Measurements from ENCODE around the gene ERBIN.
A peak's percentile ranks its signal among the peaks of the same experiment; 100 is the strongest.
"Not testable (repeated sequence)": the region's sequence is repeated elsewhere in the genome, so short reads cannot be mapped to it uniquely, and the experiment has no call there.

Gene ERBIN

DNA sequence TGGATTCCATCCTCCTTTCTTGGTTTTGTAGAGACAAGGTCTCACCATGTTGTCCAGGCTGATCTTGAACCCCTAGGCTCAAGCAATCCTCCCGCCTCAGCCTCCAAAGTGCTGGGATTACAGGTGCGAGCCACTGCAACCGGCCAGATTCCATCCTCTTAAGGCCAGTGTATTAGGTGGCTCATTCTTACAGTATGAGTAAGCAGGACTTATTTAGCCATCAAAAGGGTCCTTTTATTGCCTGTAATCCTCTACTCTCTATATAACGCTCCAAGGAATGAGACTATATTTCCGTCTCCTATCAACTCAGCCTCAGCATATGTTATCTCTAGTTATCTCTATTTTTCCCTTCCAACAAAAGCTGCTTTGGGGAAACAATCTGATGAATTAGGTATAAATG is 3.0 kb upstream of the ERBIN start:
- no peak for DNase-seq

- DNase-seq: peak; percentile 41
Measured at GRCh38 chr5:65924366-65925043, 1.9 kb upstream of the ERBIN start.

DNA sequence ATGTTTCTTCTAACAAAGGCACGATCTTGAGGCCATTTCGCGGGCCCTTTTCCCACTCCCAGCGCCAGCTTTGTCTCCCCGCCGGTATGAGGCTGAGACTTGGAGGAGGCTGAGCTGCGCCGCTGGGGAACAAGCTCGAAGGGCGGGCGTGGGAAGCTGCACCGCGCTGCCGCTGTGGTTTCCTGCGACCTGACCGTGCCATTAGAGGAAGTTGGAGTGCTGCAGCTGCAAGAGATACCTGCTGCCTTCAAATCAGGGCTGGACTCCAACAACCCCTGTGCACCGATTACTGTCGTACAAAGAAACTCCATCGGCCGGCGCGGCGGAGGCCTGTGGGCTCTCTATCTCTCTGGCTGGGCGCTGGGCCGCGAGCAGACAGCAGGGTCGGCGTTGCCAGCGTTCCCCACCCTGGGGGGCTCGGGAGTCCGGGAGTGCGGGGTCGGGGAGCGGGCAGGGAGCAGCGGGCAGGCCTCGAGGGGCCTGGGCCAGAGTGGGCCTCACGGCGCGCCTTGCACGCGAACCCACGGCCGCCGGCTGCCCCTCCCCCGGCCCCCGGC is 1.3 kb upstream of the ERBIN start:
- peak; percentile 82 for DNase-seq

DNA sequence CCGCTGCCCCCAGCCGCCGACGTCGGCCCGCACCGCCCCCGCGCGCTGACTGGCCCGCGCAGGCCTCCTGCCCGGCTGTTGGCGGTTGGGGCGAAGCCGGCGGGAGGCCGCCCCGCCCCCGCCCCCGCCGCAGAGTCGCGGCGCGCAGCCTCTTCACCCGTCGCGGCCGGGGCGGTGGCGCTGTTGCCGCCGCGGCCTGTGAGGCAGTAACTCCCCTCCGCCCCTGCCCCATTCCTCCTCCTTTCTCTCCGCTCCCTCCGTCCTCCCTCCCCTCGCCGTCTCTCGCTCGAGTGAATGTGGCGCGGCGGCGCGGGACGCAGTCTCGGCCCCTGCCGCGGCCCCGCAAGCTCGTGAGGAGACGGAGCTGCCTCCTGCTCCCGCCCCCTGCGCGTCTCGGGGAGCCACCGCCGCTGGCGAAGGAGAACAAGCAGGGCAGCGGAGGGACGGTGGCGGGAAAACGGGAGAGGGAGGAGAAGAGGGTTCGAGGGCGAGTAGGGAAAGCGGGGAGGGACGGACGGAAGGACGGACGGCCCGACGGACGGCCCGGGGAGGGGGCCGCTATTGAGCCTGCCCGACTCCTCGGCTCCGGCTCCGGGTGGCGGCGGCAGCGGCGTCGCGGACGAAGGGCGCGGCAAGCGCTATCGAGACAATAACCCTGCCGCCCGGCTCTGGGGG is 637 bp upstream of the ERBIN start:
- peak; percentile 86 for DNase-seq

- DNase-seq: peak; percentile 19
Measured at GRCh38 chr5:65926893-65927292, 518 bp downstream of the ERBIN start.

DNA sequence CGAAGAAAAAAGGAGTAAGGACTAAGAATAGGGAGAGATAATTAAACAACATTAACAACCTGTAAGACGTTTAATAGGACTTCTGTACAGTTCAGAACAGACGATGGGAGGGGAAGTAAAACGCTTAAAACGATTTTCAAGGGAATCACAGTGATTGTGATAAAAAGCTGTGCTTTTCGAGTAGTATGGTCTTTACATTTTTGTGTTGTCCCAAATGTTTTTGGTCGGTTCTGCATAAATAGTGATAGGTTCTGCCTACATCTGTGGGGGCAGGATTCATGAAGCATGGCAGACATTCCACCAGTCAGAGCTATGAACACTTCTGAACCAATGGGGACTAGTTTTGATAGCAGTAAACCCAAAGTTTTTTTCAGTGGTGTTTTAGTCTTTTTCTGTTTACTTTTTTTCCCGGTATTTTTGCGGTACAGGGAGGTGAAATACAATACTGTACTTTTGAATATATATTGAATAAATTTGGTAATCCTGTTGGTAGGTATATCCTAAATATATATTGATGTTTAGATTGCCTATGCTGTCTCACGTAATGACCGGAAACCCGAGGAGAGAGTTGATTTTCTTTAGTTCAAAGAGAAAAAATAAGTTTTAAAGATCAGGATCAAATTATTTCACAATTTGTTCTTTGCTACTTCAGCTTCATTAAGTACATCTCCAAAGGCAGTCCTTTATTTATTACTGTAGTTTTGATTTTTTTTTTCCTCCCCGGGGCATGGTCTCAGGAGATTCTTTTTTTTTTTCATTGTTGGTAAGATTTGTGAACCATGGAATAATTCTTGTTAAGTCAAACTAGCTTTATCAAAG is 1.3 kb downstream of the ERBIN start:
- DNase-seq: peak; percentile 20

DNA sequence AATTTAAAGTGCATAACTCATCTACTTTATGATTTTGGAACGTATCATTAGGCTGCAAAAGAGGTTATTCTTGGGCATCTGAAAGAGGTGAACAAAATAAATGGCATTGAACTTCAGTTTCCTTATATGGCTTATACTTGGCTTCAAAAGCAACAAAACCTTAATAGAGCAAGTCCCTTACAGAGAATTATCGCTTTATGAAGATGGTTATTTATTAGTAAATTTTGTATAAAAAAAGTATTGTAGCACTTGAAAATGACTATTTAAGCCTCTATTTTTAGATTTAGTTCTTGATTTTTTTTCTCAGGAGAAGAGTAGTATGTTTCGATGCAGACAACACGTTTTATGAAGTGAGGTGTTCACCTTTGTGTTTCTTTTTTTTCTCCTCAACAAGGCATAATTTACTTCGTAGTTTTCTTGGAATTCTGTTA is 2.0 kb downstream of the ERBIN start:
- DNase-seq: no peak

- no peak for DNase-seq
Measured at GRCh38 chr5:65928860-65929259, 2.5 kb downstream of the ERBIN start.

- no peak for DNase-seq
Measured at GRCh38 chr5:65932676-65933075, 6.3 kb downstream of the ERBIN start.

DNA sequence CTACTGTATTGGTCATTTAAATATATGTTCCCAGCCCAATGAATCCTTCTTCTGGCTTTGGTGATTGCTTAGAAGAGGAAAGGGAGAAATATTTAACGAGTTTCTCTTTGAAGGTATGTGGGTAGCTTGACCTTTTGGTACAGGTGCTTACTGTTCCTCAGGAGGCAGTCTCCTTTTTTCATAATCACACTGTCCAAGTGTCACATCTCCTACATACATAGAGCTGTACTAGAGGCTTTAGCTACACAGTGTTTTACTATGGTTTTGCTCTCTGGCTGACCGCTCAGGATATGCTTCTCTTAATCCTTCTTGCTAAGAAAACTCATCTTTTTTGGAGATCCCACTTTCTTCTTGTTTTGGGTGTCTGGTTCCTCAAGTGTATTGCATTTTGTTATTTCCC is 6.9 kb downstream of the ERBIN start:
- DNase-seq: no peak

GRCh38 chr5:65938256-65938655 is 11.9 kb downstream of the ERBIN start:
- no peak for DNase-seq

DNA sequence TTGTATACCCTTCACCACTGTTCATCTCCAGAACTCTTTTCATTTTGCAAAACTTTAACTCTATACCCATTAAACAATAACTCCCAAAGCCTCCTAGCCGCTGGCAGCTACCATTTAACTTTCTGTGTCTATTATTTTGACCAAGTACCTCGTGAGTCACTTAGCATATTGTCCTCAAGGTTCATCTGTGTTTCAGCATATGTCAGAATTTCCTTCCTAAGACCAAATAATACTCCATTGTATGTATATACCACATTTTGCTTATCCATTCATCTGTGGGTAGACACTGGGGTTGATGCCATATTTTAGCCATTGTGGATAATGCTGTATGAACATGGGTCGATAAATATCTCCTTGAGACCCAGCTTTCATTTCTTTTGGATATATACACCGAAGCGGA is 17.4 kb downstream of the ERBIN start:
- no peak for DNase-seq

GRCh38 chr5:65946198-65946745 is 19.9 kb downstream of the ERBIN start:
- DNase-seq: no peak

DNA sequence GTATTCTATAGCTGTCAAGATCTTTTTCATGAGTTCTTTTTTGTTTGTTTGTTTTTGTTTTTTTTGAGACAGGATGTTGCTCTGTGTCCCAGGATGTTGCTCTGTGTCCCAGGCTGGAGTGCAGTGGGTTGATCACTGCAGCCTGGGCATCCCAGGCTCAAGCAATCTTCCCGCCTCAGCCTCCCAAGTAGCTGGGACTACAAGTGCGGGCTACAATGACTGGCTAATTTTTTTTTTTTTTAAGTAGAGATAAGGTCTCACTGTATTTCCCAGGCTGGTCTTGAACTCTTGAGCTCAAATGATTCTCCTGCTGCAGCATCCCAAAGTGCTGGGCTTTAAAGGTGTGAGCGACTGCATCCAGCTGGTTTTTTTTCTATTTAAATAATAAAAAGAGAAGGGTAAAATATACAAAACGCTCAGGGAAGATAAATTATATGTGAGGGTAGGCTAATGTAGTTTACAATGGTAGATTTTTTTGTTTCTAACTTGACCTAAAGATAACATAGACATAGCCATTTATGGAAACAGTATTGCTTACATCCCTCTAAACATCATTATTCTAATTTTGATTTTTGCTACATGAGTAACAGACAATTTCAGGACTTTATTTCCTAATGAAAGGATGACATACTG is 21.9 kb downstream of the ERBIN start:
- DNase-seq: no peak

DNA sequence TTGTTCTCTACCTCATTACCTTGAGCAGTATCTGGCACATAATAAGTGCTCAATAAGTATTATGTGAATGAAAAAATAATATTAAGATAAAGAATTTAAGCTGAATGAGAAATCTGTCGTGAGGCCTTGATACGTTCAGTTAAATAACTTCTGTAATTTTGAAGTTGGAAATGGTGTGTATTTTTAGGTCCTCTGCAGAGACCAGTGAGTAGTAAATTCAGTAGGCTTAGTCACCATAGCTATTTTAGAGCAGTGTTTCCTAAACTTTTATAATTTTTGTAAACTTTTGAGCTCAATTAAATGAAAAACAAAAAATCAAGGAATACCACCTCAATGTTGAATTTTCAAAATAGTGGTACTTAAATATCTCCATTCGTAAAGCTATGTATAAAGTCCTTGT is 25.0 kb downstream of the ERBIN start:
- DNase-seq: no peak

- no peak for DNase-seq
Measured at GRCh38 chr5:65952259-65952658, 25.9 kb downstream of the ERBIN start.

- no peak for DNase-seq
Measured at GRCh38 chr5:65954200-65954599, 27.8 kb downstream of the ERBIN start.

DNA sequence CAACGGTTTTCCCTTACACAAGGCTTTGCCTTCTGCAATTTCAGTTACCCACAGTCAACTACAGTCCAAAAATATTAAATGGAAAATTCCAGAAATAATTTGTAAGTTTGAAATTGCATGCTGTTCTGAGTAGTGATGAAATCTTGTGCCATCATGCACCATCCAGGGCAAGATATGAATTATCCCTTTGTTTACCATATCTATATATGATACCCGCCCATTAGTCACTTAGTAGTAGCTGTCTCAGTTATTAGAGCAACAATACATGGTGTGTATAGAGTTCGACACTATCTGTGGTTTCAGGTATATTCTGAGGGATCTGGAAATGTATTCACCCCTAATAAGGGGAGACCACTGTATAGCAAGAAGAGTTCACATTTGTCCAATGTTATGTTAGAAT is 29.4 kb downstream of the ERBIN start:
- no peak for DNase-seq

- DNase-seq: not testable (repeated sequence)
Measured at GRCh38 chr5:65957703-65958102, 31.3 kb downstream of the ERBIN start.

DNA sequence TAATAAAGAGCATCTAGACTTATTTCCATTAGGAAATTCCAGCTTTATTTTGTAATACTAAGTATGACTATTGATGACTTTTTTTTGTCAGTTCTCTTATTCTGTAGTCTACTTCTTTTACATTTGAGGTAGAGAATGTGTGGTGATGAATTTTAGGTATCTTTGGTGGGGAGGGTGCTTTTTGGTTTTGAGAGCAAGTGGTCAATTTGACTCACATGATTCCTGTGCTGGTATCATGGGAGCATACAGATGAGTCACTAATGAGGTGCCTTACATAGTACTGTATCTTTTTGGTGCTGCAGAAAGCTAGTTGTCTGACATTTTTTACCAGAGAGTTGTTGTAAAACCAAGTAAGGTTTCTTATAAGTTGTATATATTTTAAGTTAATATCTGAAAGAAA is 35.3 kb downstream of the ERBIN start:
- DNase-seq: no peak

GRCh38 chr5:65967288-65968066 is 41.1 kb downstream of the ERBIN start:
- no peak for DNase-seq

Measured in CD4-positive, alpha-beta T cell treated with Interleukin-6 for 4 hours (primary cell).